ENCODE measurements around the gene DAB2IP.

Gene DAB2IP

GRCh38 chr9:121645853-121646807 lies 5.3 kb upstream of the DAB2IP start:
- DNase-seq, result no peak

GRCh38 chr9:121646992-121647391 lies 4.4 kb upstream of the DAB2IP start:
- no peak for DNase-seq

DNA sequence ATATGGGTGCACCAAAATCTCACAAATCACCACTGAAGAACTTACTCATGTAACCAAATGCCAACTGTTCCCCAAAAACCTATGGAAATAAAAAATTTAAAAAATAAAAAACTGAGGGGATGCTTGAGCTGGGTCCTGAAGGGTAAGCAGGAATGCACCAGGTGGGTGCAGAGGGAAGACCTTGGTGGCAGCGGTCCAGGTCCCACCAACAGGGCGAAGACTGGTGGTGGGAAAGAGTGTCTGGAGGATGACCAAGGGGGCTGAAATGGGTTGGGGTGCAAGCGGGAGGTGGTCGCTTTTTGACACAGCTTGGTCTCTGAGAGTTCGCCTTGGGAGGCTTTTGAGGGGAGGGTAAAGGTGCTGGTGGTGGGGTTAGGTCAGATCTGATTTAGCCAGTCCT lies 3.3 kb upstream of the DAB2IP start:
- no peak for DNase-seq

- no peak for DNase-seq
Observed at GRCh38 chr9:121648799-121649198, 2.6 kb upstream of the DAB2IP start.

- no peak for DNase-seq
Observed at GRCh38 chr9:121649476-121650216, 1.8 kb upstream of the DAB2IP start.

GRCh38 chr9:121650217-121651007 lies 1.0 kb upstream of the DAB2IP start:
- DNase-seq, result peak; percentile 43

DNA sequence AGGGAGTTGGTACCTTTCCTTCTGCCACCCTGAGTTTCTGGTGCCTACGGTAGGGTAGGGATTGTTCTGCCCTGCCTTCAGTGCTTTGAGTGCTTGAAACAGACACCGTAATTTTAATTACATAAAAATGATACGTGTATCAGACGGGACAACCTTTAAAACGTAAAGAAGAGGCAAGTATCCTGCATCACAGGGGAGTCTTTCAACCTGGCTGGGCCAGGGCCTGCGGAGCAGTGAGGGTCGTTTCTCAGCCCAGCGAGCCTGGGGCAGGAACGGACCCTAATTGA lies 483 bp upstream of the DAB2IP start:
- no peak for DNase-seq

DNA sequence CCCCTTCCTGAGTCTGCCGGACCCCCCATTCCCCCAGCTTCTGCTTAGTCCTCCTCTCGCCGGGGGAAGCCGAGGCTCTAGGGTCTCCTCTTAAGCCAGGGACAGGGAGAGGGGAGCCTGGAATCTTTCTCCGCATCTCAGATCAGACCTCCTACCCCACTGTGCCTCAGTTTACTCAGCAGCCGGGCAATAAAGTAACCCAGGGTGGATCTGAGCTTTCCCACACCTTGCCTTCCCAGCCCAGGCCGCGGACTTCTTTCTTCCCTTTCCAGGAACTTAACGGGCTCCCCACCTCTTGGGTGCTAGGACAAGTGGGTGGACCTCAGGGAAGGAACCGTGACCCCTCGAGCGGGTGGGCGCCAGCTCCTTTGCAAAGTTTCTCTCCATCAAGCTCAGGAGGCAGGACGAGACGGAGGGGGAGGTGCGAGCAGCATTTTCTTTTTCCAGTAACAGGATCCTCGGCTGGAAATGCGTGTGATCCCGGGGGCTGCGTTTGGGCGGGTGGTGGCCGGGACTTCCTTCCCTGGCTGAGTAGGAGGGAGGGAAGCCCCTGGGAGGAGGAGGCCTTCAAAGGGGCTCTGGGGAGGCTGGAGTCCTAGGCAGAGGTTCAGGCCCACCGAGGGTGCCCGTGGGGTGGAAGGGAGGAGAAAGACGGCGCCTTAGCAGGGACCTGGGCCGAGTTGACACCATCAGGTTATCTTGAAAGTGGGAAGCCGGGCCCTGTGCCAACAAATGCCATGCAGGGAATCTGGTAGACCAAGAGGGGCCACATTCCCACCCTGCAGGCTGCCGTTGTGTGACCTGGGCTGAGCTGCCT lies 795 bp downstream of the DAB2IP start:
- DNase-seq, result no peak

GRCh38 chr9:121652838-121653231 lies 1.4 kb downstream of the DAB2IP start:
- no peak for DNase-seq

DNA sequence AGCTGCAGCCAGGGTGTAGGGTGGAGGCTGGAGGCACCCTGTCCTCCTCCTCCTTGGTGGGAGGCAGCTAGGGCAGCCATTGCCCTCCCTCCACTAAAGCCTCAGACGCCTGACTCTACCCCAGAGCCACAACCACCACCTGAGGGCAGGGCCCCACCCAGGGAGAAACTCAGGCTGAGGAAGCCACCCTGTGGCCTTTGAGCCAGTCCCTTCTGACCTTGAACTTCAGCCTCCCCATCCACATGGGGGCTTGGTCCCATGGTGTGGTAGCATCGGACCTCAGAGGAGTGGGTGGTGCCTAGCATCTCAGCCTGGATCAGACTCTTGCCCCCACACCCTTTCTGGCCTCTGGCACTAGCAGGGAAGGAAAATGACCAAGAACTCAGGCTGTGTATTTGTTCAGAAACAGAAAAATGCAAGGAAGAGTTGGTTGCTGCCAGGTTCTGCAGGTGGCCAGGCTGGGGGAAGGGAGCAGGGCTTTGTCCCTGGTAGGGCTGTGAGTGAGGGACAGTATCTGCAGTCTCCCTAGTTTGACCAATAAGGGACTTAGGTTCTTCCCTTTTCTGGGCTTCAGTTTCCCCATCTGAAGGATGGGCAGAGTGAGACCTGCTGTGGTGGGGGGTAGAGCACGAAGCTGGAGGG lies 3.2 kb downstream of the DAB2IP start:
- DNase-seq, result no peak

- DNase-seq, result no peak
Observed at GRCh38 chr9:121655231-121655755, 3.9 kb downstream of the DAB2IP start.

GRCh38 chr9:121656941-121657470 lies 5.6 kb downstream of the DAB2IP start:
- no peak for DNase-seq

DNA sequence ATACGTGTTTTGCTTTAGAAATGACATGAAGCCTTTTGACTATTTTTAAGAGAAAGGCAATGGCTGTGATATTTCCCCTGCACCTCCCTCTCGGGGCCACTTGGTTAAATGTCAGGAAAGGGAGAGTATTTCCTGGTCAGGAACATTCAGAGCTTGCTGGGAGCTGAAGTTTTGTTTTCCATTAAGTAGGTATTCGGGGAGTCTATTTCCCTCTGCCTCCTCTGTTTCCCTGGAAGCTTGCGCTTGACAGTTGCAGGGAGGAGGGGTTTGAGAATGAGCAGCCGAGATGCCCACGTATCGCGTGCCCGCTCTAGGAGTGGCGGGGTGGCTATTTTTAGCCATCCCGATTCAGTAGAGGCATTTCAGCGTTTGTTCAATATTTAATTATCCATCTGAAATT lies 6.7 kb downstream of the DAB2IP start:
- no peak for DNase-seq

DNA sequence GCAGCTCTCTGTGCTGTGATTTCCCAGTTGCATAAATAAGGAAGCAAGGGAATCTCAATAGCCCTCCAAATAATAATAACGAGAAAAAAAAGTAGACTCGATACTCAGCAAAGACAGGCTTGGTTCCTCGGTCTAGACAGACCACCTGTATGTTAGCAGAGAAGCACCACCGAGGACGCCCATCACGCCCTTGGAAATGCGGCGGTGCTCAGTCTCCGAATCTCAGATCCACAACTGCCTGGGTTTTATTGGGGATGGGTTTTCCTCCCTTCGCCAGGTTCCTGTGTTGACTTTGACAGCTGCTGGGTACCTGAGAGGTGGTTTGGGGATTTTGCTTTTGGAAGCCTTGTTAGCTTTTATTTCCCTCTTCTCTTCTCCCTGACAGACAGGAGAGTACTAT lies 7.2 kb downstream of the DAB2IP start:
- no peak for DNase-seq

GRCh38 chr9:121660367-121660766 lies 8.9 kb downstream of the DAB2IP start:
- no peak for DNase-seq

DNA sequence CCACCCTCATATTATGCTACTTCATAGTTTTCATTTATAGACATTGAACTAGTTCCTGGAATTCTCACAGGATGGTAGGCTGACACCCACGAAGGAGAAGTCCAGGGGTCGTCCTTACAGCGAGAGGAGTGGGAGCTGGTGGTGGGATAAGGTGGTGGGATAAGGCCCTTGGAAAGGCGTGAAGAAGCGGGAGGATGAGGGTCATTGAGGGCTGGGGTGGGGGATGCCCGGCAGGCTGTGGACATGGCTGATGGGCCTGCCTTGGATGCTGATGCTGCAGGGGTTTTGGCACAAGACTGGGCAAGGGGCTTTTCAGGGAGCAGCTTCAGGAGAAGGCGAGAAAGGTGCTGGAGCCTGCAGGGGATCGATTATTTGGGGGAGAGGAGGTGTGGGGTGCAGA lies 9.4 kb downstream of the DAB2IP start:
- DNase-seq, result no peak

DNA sequence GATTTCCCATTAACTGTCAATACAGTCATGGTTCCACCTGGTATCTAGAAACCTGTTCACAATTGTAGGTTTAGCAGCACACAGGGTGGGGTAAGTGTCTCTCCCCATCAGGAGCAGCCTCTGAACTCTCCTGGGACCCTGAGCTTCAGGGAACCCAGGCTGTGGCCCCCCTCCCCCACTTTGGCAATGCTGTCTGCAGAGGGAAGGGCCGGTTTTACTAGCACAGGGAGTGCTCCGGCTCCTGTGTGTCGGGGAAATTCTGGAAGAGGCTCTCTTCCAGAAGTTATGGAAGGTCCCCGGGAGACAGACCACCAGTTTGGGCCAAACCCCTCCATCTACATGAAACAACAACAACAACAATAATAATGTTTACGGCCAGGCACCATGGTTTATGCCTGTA lies 9.9 kb downstream of the DAB2IP start:
- no peak for DNase-seq

GRCh38 chr9:121662359-121662758 lies 10.9 kb downstream of the DAB2IP start:
- DNase-seq, result no peak

DNA sequence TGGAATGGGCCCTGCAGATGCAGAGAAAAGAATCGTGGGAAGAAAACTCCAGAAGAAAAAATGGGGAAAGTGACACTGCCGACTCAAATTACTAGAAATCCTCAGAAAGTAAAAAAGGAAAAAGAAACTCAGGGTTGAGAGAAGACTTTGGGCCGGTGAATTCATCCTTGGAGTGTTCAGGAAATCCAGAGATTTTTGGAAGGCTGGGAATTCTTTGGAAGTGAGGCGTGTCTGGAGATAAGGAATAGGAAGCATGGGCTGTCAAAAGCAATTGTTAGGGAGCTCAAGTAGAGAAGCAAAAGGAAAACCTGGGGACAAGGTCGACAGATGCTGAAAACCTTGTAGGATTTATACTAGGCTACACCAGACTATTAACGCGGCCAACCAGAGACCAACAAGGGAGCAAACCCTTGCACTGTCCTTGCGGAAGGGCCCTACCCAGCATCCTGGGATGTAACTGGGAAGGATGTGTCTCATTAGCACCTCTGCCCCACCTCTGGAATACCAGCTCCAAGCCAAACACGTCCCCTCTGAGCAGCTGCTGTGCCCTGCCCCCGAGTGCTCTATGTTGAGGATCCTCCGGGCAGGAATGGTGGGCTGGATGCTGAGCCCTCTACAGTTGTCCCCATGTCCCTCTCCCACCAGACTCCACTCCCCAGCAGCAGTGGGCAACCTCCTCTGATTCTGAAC lies 11.6 kb downstream of the DAB2IP start:
- DNase-seq, result no peak

GRCh38 chr9:121663591-121663990 lies 12.2 kb downstream of the DAB2IP start:
- no peak for DNase-seq

GRCh38 chr9:121666294-121666693 lies 14.9 kb downstream of the DAB2IP start:
- DNase-seq, result no peak
